Measurements from ENCODE around the gene EPHB1.

Gene EPHB1

DNA sequence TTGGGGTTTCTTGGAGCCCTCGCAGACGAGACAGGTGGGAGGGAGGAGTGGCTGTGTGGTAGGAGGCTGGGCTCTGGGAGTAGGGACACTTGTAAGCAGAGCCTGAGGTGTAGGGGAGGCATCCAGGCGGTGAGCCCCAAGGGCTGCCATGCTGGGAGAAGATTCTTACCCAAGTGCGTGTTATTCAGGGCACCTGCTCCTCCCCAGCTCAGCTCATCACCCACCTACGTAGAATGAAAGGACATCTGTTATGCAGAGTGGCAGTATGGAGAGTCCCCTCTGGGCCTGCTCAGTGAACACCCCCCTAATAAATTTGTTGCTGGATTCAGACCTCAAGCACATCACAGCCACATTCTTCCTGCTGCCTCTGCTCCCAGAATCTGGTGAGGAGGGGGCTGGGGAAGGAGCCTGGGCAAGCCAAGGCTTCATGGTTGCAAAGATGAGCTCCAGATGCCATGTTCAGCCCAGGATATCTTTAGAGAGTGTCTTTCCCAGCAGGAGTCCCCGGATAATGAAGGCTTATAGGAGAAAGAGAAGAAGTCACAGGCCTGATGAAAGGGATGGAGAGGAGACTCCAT lies 261.8 kb downstream of the EPHB1 start:
- DNase-seq: no peak

DNA sequence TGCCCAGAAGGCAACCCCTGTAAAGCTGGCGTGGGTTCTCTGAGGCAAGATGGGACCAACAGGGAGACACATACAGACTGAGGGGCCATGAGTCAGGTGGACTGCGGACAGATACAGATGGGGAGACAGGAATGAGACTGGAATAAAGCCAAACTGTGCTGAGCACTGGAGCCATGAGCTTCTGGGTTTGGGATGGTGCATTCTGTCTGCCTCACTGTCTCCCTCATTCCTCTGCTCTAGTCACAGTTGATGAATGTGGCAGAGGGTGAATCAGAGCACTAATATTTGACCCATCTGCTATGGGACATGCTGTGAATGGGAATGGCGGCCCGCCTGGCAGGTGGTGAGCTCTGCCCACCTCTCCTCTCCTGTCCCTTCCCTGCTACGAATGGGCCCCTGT lies 262.9 kb downstream of the EPHB1 start:
- no peak for DNase-seq

DNA sequence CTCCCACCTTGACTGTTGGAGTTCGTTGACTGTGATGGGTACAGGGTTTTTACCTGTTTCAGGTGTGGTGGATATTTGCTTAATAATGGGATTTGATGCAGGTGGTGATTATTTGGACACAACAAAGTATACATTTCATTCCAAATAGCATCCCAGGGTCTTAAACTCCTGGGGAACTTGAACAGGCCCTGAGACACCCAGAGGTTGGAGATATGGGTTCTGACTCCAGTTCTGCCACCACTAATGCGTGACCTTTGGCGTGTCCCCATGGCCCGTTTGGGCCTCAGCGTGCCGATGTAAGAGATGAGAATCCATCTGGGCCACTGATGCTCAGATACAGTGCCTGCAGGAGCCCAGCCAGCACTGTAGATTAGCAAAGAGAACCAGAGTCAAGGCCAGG lies 264.5 kb downstream of the EPHB1 start:
- DNase-seq: no peak

GRCh38 chr3:135066844-135067727 lies 272.0 kb downstream of the EPHB1 start:
- peak; percentile 94 for DNase-seq

DNA sequence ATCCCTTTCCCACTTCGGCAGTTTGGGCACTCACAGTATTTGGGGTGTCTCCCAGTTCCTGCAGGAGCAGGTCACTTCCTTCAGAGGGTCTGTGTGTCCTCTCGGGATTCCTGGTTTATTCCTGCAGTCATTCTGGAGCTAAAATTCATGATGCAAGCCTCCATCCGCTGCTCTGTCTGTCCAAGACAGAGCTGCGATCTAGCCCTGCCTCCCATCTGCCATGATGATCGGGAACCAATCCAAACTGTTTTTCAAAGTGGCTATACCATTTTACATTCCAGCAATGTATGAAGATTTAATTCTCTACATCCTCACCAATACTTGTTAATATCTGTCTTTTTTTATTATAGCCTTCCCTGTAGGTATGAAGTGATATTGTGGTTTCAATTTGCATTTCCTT lies 273.0 kb downstream of the EPHB1 start:
- no peak for DNase-seq

- DNase-seq: no peak
Measured at GRCh38 chr3:135069406-135069805, 274.3 kb downstream of the EPHB1 start.

DNA sequence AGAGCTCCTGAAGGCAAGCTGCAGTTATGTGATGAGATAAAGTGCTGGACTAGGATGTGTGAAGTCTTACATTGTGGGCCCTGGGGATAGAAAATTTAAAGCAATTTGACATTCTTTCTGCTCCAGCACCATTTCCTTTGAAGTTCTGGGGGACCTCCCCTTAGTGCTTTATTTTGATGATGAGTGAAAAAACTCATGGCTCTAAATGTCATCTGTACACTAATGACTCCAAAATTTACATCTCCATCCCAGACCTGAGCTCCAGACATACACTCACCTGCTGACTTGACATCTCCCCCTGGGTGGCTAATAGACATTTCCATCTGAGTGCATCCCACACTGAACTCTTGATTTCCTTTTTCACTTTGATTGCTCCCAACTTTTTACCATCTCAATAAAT lies 276.4 kb downstream of the EPHB1 start:
- no peak for DNase-seq

- no peak for DNase-seq
Measured at GRCh38 chr3:135072431-135072830, 277.4 kb downstream of the EPHB1 start.

GRCh38 chr3:135075157-135075556 lies 280.1 kb downstream of the EPHB1 start:
- no peak for DNase-seq

DNA sequence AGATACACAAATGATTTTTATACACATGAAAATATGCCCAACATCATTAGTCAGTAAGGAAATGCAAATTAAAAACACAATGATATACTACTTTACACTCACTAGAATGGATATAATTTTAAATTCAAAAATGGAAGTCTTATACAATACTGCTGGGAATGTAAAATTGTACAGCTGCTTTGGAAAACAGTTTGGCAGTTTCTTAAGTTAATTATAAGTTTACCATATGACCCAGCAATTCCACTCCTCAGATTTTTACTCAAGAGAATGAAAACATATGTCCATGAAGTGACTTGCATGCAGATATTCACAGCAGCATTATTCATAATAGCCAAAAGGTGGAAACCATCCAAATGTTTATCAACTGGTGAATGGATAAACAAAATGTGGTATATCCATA lies 281.3 kb downstream of the EPHB1 start:
- DNase-seq: no peak

- no peak for DNase-seq
Measured at GRCh38 chr3:135077186-135077585, 282.1 kb downstream of the EPHB1 start.

GRCh38 chr3:135078283-135078682 lies 283.2 kb downstream of the EPHB1 start:
- DNase-seq: no peak

DNA sequence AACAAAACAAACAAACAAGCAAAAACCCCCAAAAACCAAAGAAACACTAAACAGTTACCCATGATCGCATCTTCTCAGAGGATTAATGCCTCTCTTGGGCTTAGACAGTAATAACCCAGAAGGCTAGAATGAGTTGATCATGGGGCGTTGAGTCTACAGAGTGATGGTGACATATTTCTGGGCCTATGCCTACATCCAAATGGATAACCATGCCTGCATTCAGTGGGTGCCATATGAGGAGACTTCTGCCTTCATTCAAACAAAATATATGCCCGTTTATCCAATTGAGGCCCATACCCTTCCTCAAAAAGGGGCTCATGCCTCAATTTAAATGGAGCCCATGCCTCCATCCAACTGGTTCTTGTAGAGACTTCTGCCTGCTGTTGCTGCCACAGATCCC lies 284.0 kb downstream of the EPHB1 start:
- no peak for DNase-seq

DNA sequence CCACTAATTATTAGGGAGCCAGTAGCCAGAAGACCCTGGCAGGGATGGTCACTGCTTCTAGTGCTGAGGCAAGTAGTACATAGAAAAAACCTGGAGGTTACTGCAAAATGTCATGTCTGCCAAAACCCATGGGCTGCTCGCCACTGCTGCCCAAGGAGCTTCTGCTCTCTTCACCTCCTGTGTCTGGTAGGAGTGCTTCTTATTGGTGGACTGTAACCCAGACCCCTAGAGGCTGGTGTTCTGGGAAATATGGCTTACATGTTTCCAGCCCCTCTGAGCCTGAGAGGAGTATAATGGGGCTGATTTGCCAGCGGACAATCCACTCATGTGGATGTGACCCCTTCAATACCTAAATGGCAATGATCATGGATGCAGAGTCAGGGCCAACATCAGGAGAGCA lies 286.4 kb downstream of the EPHB1 start:
- DNase-seq: no peak

DNA sequence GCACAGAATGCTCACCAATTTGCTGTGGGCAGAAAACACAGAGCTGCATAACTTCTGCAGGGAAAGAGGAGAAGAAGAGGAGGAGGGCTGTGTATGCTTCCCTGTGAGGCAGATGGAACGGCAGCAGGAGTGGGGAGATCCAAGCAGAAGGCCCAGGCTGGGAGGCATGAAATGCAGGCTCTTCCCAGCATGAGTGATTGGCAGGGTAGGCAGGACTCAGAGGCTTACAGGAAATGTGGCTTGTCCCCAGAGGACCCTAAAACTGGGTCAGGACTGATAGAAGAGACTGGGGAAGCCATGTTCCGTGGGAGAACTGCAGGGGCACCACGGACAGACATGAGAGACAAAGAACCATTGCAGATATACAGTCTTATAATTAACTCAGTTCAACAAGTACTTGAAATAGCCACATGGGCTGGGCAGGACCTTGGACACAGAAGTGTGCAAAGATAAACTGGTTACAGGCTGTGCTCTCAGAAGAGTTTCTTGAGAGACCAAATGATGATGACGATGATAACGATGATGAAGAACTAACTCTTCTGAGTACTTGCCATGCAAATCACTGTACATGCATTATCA lies 286.9 kb downstream of the EPHB1 start:
- DNase-seq: no peak

DNA sequence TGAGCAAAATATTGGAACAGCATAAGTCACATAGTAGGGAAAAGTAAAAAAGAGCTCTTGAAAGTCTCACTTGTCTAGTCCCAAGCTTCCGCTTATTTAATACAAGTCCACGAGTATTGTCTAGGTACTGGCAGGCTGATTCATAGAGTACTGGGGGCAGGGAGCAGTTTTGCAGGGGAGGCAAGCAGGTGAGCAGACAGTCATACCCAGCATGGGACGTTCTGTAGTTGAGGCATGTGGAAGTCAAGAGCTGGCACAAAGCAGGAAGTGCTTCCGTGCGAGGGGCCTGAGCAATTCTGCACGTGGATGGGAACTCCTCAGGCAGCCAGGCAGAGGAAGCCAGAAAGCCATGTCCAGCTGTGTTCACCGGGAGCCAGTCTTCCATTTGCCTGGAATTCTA lies 287.6 kb downstream of the EPHB1 start:
- DNase-seq: no peak

- DNase-seq: peak; percentile 20
Measured at GRCh38 chr3:135083179-135083578, 288.1 kb downstream of the EPHB1 start.

DNA sequence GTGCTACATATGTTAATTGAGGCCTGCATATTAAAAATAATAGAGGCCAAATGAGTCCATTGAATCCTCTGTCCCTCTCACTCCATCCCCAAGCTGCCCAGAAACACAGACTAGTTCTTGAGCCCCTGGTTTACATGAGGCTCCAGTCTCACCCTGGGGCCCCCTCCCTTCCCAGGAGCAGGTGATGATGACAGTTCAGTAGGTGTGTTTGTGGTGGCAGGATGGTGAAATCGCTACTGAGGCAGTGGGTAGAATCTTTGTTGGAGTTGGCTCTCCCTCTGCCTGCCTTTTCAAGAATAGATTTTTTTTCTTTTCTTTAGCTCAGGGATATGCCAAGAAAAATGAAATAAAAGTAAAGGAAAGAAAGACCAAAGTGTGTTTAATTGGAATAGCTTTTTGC lies 288.7 kb downstream of the EPHB1 start:
- no peak for DNase-seq

GRCh38 chr3:135084405-135084804 lies 289.3 kb downstream of the EPHB1 start:
- DNase-seq: no peak

- no peak for DNase-seq
Measured at GRCh38 chr3:135084976-135085375, 289.9 kb downstream of the EPHB1 start.

GRCh38 chr3:135085652-135086436 lies 290.8 kb downstream of the EPHB1 start:
- no peak for DNase-seq

GRCh38 chr3:135087782-135088181 lies 292.7 kb downstream of the EPHB1 start:
- DNase-seq: no peak

GRCh38 chr3:135089451-135089850 lies 294.4 kb downstream of the EPHB1 start:
- DNase-seq: no peak

All from NCI-H1105 (cell line).